Endothelial cell of umbilical vein (primary cell): ENCODE data around the gene BHLHA15. TPM values are rescaled to one million over a fixed set of nuclear protein-coding genes. Genes with fewer than 3 reads are reported as not detected.

Source experiments
- BruUV-seq: library from RNA; stranded (reverse); fragments of 400-500 nt; replicated peaks from 2 replicates; lab custom pipeline; 2021; lab: Mats Ljungman, UMichigan
- CTCF ChIA-PET: fragments of 300-600, 350-600 bp; sonication (Branson Sonifier 250); formaldehyde crosslinking; loops from one replicate; lab custom pipeline; 2021; ENCODE audit warnings: antibody characterized with exemption, inconsistent platforms; lab: Charles Lee
- POLR2A ChIA-PET: fragments of 300-600, 350-600 bp; sonication (Branson Sonifier 250); formaldehyde crosslinking; loops from one replicate; lab custom pipeline; 2021; ENCODE audit warnings: antibody characterized with exemption, inconsistent platforms; lab: Charles Lee
- DNase-seq: peaks from one replicate; pipeline ENCODE4 v3.0.0-alpha.2; 2011; ENCODE audit warnings: low read depth, low spot score
- FAIRE-seq: peaks from 2 replicates; lab custom pipeline; 2011; peaks lifted over from hg19 to GRCh38; lab: Jason Lieb, UNC
- H2AFZ ChIP-seq: 2 replicates; pipeline ENCODE4 v1.6.0; 2012; ENCODE audit warnings: low read depth, low read length, control low read depth, inconsistent platforms
- H3K27ac ChIP-seq: 2 replicates; pipeline ENCODE4 v1.5.1; 2011; ENCODE audit warnings: low read depth, mild to moderate bottlenecking, control low read depth, low read length, moderate library complexity; ENCODE audit not compliant: insufficient read depth
- H3K27me3 ChIP-seq, 2 experiments: 2 replicates each; pipeline versions ENCODE4 v1.6.0 to v1.6.1; 2011; ENCODE audit warnings: low read length in 2 of 2, mixed read lengths in 1 of 2; ENCODE audit not compliant: control insufficient read depth in 2 of 2, insufficient read depth in 2 of 2
- H3K36me3 ChIP-seq, 2 experiments: 2 replicates in 1 of 2; 3 replicates in 1 of 2; pipeline ENCODE4 v1.5.1; 2011; ENCODE audit warnings: low read length in 2 of 2, mild to moderate bottlenecking in 1 of 2, moderate library complexity in 1 of 2; ENCODE audit not compliant: control insufficient read depth in 2 of 2, insufficient read depth in 2 of 2; ENCODE audit errors: extremely low read depth in 1 of 2
- H3K4me1 ChIP-seq: 3 replicates; pipeline ENCODE4 v1.5.1; 2011; ENCODE audit warnings: mild to moderate bottlenecking, low read length; ENCODE audit not compliant: control insufficient read depth, insufficient read depth; ENCODE audit errors: extremely low read depth
- H3K4me2 ChIP-seq: 2 replicates; pipeline ENCODE4 v1.6.1; 2011; ENCODE audit warnings: low read length, control low read depth, mixed read lengths; ENCODE audit not compliant: insufficient read depth
- H3K4me3 ChIP-seq, 3 experiments: fragments of 200-600 bp in 1 of 3; sonication (generic), shearing (Covaris generic) in 1 of 3; replicated peaks in 1 of 3; 2 replicates each; pipeline ENCODE4 v1.5.1; 2011 to 2016; ENCODE audit warnings: control low read depth in 3 of 3, low read length in 3 of 3, mild to moderate bottlenecking in 2 of 3, inconsistent platforms in 1 of 3, low read depth in 1 of 3, moderate library complexity in 1 of 3; ENCODE audit not compliant: insufficient read depth in 1 of 3
- H3K79me2 ChIP-seq: 2 replicates; pipeline ENCODE4 v1.6.0; 2012; ENCODE audit warnings: low read length, inconsistent platforms; ENCODE audit not compliant: control insufficient read depth, insufficient read depth
- H3K9ac ChIP-seq: replicated peaks from 2 replicates; pipeline ENCODE3; 2011; ENCODE audit warnings: low read length, control low read depth; ENCODE audit not compliant: insufficient read depth; ENCODE audit errors: extremely low read depth
- H3K9me1 ChIP-seq: replicated peaks from 3 replicates; pipeline ENCODE4 v1.6.0; 2011; ENCODE audit warnings: mild to moderate bottlenecking, low read length; ENCODE audit not compliant: control insufficient read depth, insufficient read depth; ENCODE audit errors: extremely low read depth
- H3K9me3 ChIP-seq: replicated peaks from 2 replicates; pipeline ENCODE4 v1.5.1; 2012; ENCODE audit warnings: low read length, inconsistent platforms; ENCODE audit not compliant: control insufficient read depth, insufficient read depth
- H4K20me1 ChIP-seq: replicated peaks from 2 replicates; pipeline ENCODE3; 2011; ENCODE audit warnings: mild to moderate bottlenecking, low read length; ENCODE audit not compliant: control insufficient read depth, insufficient read depth; ENCODE audit errors: extremely low read depth
- CTCF ChIP-seq, 2 donors: IDR thresholded peaks; 1 replicate in 1 of 2; 2 replicates in 1 of 2; pipeline ENCODE4 v1.5.1; 2011; ENCODE audit warnings: low read length in 2 of 2, mild to moderate bottlenecking in 2 of 2, moderate library complexity in 2 of 2, control low read depth in 1 of 2, inconsistent platforms in 1 of 2, low read depth in 1 of 2; ENCODE audit not compliant: insufficient read depth in 1 of 2; ENCODE audit errors: extremely low read depth in 1 of 2
- EZH2 ChIP-seq: IDR thresholded peaks from 2 replicates; pipeline ENCODE4 v1.6.1; 2012; ENCODE audit warnings: borderline replicate concordance, low read depth, mild to moderate bottlenecking, moderate library complexity, low read length, inconsistent platforms; ENCODE audit not compliant: severe bottlenecking
- FOS ChIP-seq: IDR thresholded peaks from 2 replicates; pipeline ENCODE4 v1.6.1; 2011; ENCODE audit warnings: mild to moderate bottlenecking, low read length, moderate library complexity, borderline replicate concordance; ENCODE audit not compliant: insufficient read depth
- GATA2 ChIP-seq: IDR thresholded peaks from 2 replicates; pipeline ENCODE4 v1.7.0; 2011; ENCODE audit warnings: low read depth, mild to moderate bottlenecking, moderate library complexity, mixed read lengths, low read length; ENCODE audit not compliant: insufficient read length, insufficient read depth
- JUN ChIP-seq: IDR thresholded peaks from 2 replicates; pipeline ENCODE4 v1.6.1; 2011; ENCODE audit warnings: borderline replicate concordance, low read depth; ENCODE audit not compliant: insufficient read length, insufficient read depth
- MAX ChIP-seq: IDR thresholded peaks from 2 replicates; pipeline ENCODE4 v1.6.1; 2011; ENCODE audit not compliant: insufficient read depth, insufficient read length
- MYC ChIP-seq: IDR thresholded peaks from one replicate; pipeline ENCODE4 v1.6.1; 2011; ENCODE audit warnings: mild to moderate bottlenecking, low read depth, low read length
- POLR2A ChIP-seq: IDR thresholded peaks from 2 replicates; pipeline ENCODE4 v1.6.1; 2012; ENCODE audit warnings: low read depth, mild to moderate bottlenecking, control low read depth, low read length
- POLR2AphosphoS5 ChIP-seq: IDR thresholded peaks from 2 replicates; pipeline ENCODE4 v1.6.1; 2012; ENCODE audit warnings: low read depth, mild to moderate bottlenecking, control low read depth, low read length, moderate library complexity; ENCODE audit not compliant: insufficient read depth
- dilution Hi-C: fragments of 300-500 bp; cut with MboI; formaldehyde crosslinking; loops from one replicate; pipeline ENCODE4 v1.15.0; 2019; ENCODE audit warnings: low sequenced_read_pairs; ENCODE audit not compliant: extremely low pct_ligation_motif_present
- intact Hi-C: fragments of 100-400 bp; cut with micrococcal nuclease; formaldehyde crosslinking; loops from one replicate; pipeline ENCODE4 v1.10.0; 2022
- polyA plus RNA-seq, 4 experiments: library from polyadenylated mRNA; depleted of rRNA in 3 of 4; stranded (reverse) in 3 of 4; unstranded in 1 of 4; fragments of >200 nt; gene quantifications; 2 replicates each; pipeline versions ENCODE4 v1.2.1 to v1.2.3, GENCODE V29; 2011 to 2012; ENCODE audit warnings: missing spikeins in 1 of 4
- total RNA-seq: library from RNA; stranded (reverse); gene quantifications from 2 replicates; pipeline ENCODE4 v1.2.3, GENCODE V29; 2021

Gene BHLHA15
- total and polyA plus RNA-seq, 2 donors (not counting 3 experiments of a cell fraction or from before 2014, with no cell fraction given): 0.81 to 1.2 TPM

GRCh38 chr7:98168904-98169621 is 42.2 kb upstream of the BHLHA15 start:
- Histone ChIP-seq H3K27me3 (no peaks in the 10 kb centered on the region), H4K20me1 (no peaks in the 10 kb centered on the region), H3K4me1 (peaks cover 3% of the 10 kb centered on the region), H3K36me3 (peaks cover 0 to 3% of the 10 kb centered on the region in 2 experiments), H3K9me1 (no peaks in the 10 kb centered on the region), H3K4me2 (no peak overlapping the region), H3K9me3 (no peaks in the 10 kb centered on the region), H2AFZ (no peak overlapping the region), H3K27ac (no peak overlapping the region), H3K4me3 (no peak overlapping the region), H3K9ac (no peak overlapping the region), H3K79me2 (no peaks in the 10 kb centered on the region)
- no peak for FAIRE-seq
- no peak for TF ChIP-seq MYC
- BruUV-seq: no TSS peak
- ChIA-PET POLR2A (interaction anchor here (0.6 to 1.6 kb wide), 2 partner anchors 139 to 147 kb away, joined by 3 to 13 read pairs; no protein-coding TSS in a partner anchor), CTCF (interaction anchor here (0.6 to 12.7 kb wide), 45 partner anchors 10 to 1064 kb away, joined by 3 to 870 read pairs (median 5); partner anchors contain the start of genes BAIAP2L1, BHLHA15 and LMTK2)
- DNase-seq: no peak
- intact Hi-C loops: loop anchor here (1.0 kb wide), 3 partner anchors 63 to 148 kb away; partner anchors contain the start of gene LMTK2
- dilution Hi-C loops: loop anchor here (25.0 kb wide), 1 partner anchor 157 kb away; no protein-coding TSS in a partner anchor

GRCh38 chr7:98170966-98171365 is 40.3 kb upstream of the BHLHA15 start:
- Histone ChIP-seq H4K20me1 (no peaks in the 10 kb centered on the region), H3K27me3 (no peaks in the 10 kb centered on the region), H3K4me1 (no peaks in the 10 kb centered on the region), H3K27ac (no peak overlapping the region), H3K4me3 (no peak overlapping the region), H3K79me2 (no peaks in the 10 kb centered on the region), H2AFZ (no peak overlapping the region), H3K9me3 (no peaks in the 10 kb centered on the region), H3K9ac (no peak overlapping the region), H3K4me2 (no peak overlapping the region), H3K9me1 (no peaks in the 10 kb centered on the region), H3K36me3 (peaks cover 0 to 10% of the 10 kb centered on the region in 2 experiments)
- intact Hi-C loops: no loop called here
- no TSS peak for BruUV-seq
- TF ChIP-seq MAX (no peak), EZH2 (no peak), POLR2A (no peak), POLR2AphosphoS5 (no peak), JUN (no peak), CTCF (IDR thresholded peaks at IDR 0.05; ENCODE audit: extremely low read depth in 1 of 2, insufficient read depth in 1 of 2, low read depth in 1 of 2, low read length in 2 of 2) (no peak), FOS (no peak), MYC (no peak), GATA2 (no peak)
- dilution Hi-C loops: loop anchor here (25.0 kb wide), 1 partner anchor 159 kb away; no protein-coding TSS in a partner anchor
- POLR2A ChIA-PET: no interaction called here
- DNase-seq: no peak
- FAIRE-seq: no peak
- CTCF ChIA-PET: interaction anchor here (1.2 to 12.7 kb wide), 2 partner anchors 146 to 150 kb away, joined by 10 to 870 read pairs; no protein-coding TSS in a partner anchor
